ENCODE results near the gene VWA5B1. TPM values are rescaled to one million over a fixed set of nuclear protein-coding genes. Genes with fewer than 3 reads are reported as not detected.

The VWA5B1 gene
- total RNA-seq, 1 donor = not detected

GRCh38 chr1:20382711-20383110, 92.0 kb downstream of the VWA5B1 start:
- TF ChIP-seq CTCF (IDR thresholded peaks at IDR 0.05; ENCODE audit: extremely low read depth, low read depth, low read length) = no peak
- peaks cover 52% of the 10 kb centered on the region for H3K27me3 ChIP-seq (ENCODE audit: insufficient read depth, low read length)
- H3K27ac ChIP-seq (ENCODE audit: low read depth, low read length) = no peak overlapping the region
- no peak overlapping the region for H3K4me3 ChIP-seq (ENCODE audit: insufficient read depth, low read length)
- no peak overlapping the region for H2AFZ ChIP-seq (ENCODE audit: low read length)
- no peaks in the 10 kb centered on the region for H4K20me1 ChIP-seq (ENCODE audit: insufficient read depth, low read length)
- H3K9me3 ChIP-seq (ENCODE audit: low read depth, low read length) = no peaks in the 10 kb centered on the region
- H3K36me3 ChIP-seq (ENCODE audit: insufficient read depth, low read length) = no peaks in the 10 kb centered on the region
- no peaks in the 10 kb centered on the region for H3K79me2 ChIP-seq (ENCODE audit: insufficient read depth, low read length)
- H3K4me2 ChIP-seq (ENCODE audit: insufficient read depth, low read length) = no peak overlapping the region
- peak; percentile 41 for DNase-seq (ENCODE audit: insufficient read length, low spot score, missing footprints)
- peaks cover 9% of the 10 kb centered on the region for H3K4me1 ChIP-seq (ENCODE audit: insufficient read depth, low read length)

- no peaks in the 10 kb centered on the region for H4K20me1 ChIP-seq (ENCODE audit: insufficient read depth, low read length)
- H3K9me3 ChIP-seq (ENCODE audit: low read depth, low read length) = no peaks in the 10 kb centered on the region
- TF ChIP-seq CTCF (IDR thresholded peaks at IDR 0.05; ENCODE audit: extremely low read depth, low read depth, low read length) = no peak
These were observed 93.0 kb downstream of the VWA5B1 start for GRCh38 chr1:20383631-20384030.

GRCh38 chr1:20385630-20386029, 95.0 kb downstream of the VWA5B1 start:
- H3K79me2 ChIP-seq (ENCODE audit: insufficient read depth, low read length) = no peaks in the 10 kb centered on the region
- H3K4me1 ChIP-seq (ENCODE audit: insufficient read depth, low read length) = peaks cover 4% of the 10 kb centered on the region
- H3K27me3 ChIP-seq (ENCODE audit: insufficient read depth, low read length) = peaks cover 74% of the 10 kb centered on the region
- no peak overlapping the region for H2AFZ ChIP-seq (ENCODE audit: low read length)
- no peak overlapping the region for H3K4me2 ChIP-seq (ENCODE audit: insufficient read depth, low read length)
- H3K4me3 ChIP-seq (ENCODE audit: insufficient read depth, low read length) = no peak overlapping the region
- H3K9me3 ChIP-seq (ENCODE audit: low read depth, low read length) = no peaks in the 10 kb centered on the region
- no peak overlapping the region for H3K27ac ChIP-seq (ENCODE audit: low read depth, low read length)
- DNase-seq (ENCODE audit: insufficient read length, low spot score, missing footprints) = peak; percentile 23
- no peaks in the 10 kb centered on the region for H3K36me3 ChIP-seq (ENCODE audit: insufficient read depth, low read length)
- no peaks in the 10 kb centered on the region for H4K20me1 ChIP-seq (ENCODE audit: insufficient read depth, low read length)
- TF ChIP-seq CTCF (IDR thresholded peaks at IDR 0.05; ENCODE audit: extremely low read depth, low read depth, low read length) = no peak

More at GRCh38 chr1:20383631-20384030, 93.0 kb downstream of the VWA5B1 start:
- Histone ChIP-seq H3K4me1 (ENCODE audit: insufficient read depth, low read length) (peaks cover 9% of the 10 kb centered on the region), H3K4me2 (ENCODE audit: insufficient read depth, low read length) (no peak overlapping the region), H3K79me2 (ENCODE audit: insufficient read depth, low read length) (no peaks in the 10 kb centered on the region), H3K4me3 (ENCODE audit: insufficient read depth, low read length) (no peak overlapping the region), H2AFZ (ENCODE audit: low read length) (no peak overlapping the region), H3K27ac (ENCODE audit: low read depth, low read length) (no peak overlapping the region), H3K27me3 (ENCODE audit: insufficient read depth, low read length) (peaks cover 61% of the 10 kb centered on the region), H3K36me3 (ENCODE audit: insufficient read depth, low read length) (no peaks in the 10 kb centered on the region)
- DNase-seq (ENCODE audit: insufficient read length, low spot score, missing footprints) = no peak

GRCh38 chr1:20386323-20387081, 95.8 kb downstream of the VWA5B1 start:
- Histone ChIP-seq H2AFZ (ENCODE audit: low read length) (no peak overlapping the region), H3K4me3 (ENCODE audit: insufficient read depth, low read length) (no peak overlapping the region), H4K20me1 (ENCODE audit: insufficient read depth, low read length) (no peaks in the 10 kb centered on the region), H3K27me3 (ENCODE audit: insufficient read depth, low read length) (peaks cover 76% of the 10 kb centered on the region), H3K9me3 (ENCODE audit: low read depth, low read length) (no peaks in the 10 kb centered on the region), H3K4me1 (ENCODE audit: insufficient read depth, low read length) (no peaks in the 10 kb centered on the region), H3K27ac (ENCODE audit: low read depth, low read length) (no peak overlapping the region), H3K79me2 (ENCODE audit: insufficient read depth, low read length) (no peaks in the 10 kb centered on the region), H3K4me2 (ENCODE audit: insufficient read depth, low read length) (no peak overlapping the region), H3K36me3 (ENCODE audit: insufficient read depth, low read length) (no peaks in the 10 kb centered on the region)
- no peak for DNase-seq (ENCODE audit: insufficient read length, low spot score, missing footprints)
- TF ChIP-seq CTCF (IDR thresholded peaks at IDR 0.05; ENCODE audit: extremely low read depth, low read depth, low read length) = no peak

Measured in osteoblast (primary cell).